NCI-H345 (cell line): Measurements from ENCODE around the gene TSSK1B.
"Not testable (repeated sequence)": the region's sequence is repeated elsewhere in the genome, so short reads cannot be mapped to it uniquely, and the experiment has no call there.

Source experiments
- DNase-seq: peaks from one replicate; lab custom pipeline; 2025; lab: John Stamatoyannopoulos, UW

TSSK1B gene

GRCh38 chr5:113434889-113435288, at the start of gene TSSK1B:
Gene TSSK1B (minus strand): TSS chr5:113434989. CDS start chr5:113434839, 150 bp downstream.
- DNase-seq = no peak

GRCh38 chr5:113480243-113480642, 45.5 kb upstream of the TSSK1B start:
- no peak for DNase-seq

DNA sequence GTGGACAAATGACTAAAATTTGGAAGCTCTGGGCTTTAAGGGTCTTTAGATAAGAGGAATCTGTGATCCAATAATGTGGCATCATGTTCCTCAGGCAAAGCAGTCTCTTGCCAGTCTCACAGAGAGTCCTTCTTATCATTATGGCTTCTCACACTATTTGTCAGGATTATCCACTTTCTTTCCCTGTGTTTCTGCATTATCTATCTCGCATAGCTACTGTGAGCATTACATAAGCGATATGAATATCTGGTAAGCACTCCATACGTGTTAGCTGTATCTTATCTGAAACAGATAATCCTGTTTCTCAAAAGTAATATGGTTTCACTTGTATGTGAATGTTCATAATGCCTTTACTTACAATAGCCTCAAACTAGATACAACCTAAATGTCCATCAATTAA, 43.9 kb upstream of the TSSK1B start:
- no peak for DNase-seq

DNA sequence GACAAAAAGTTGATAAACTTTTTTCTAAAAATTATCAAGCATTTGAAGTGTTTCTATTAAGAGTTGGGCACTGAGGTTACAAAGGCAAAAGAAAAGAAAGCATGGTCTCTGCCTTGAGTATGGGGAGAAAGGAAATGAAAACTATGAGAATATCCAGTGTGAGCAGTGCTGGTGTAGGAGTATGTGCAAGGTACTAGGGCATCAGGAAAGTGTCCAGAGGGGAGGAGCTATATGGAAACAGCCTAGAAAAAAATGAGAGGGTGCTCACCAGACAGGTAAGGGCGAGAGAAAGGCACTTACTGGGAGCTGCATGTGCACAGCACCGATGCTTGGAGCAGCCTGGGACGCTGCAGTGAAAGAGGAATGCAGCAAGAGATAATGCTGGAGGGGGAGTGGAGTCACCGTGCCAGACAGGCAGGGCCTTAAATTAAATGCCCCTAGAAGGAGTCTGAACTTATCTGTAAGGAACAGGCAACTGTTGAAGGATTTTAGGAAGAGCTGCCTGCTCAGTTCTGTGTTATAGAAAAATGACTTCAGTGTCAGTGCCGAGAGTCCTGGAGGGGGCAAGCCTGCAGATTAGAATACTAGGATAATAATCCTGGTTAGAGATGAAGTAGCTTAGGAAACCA, 39.4 kb upstream of the TSSK1B start:
- no peak for DNase-seq

- no peak for DNase-seq
Measured at GRCh38 chr5:113463032-113463431, 28.2 kb upstream of the TSSK1B start.

- DNase-seq = not testable (repeated sequence)
Measured at GRCh38 chr5:113457106-113457505, 22.3 kb upstream of the TSSK1B start.

DNA sequence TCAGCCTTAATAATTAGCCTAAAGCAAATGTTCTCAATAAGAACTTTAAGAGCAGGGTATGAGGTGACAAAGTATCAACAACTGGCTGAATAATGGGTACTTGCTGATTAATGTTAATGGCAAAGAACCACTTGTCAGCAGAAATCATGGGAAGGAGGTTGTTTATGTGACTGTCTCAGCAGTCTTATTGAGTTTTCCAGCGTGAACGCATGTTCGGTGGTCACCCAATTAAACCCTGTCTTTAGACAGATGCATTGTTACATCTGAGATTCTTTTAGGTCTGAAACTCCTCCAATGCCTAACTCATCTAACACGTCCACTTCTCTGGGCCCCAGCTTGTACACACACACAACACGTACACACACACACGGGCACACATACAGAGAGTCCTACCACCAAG, 18.2 kb upstream of the TSSK1B start:
- DNase-seq = no peak

DNA sequence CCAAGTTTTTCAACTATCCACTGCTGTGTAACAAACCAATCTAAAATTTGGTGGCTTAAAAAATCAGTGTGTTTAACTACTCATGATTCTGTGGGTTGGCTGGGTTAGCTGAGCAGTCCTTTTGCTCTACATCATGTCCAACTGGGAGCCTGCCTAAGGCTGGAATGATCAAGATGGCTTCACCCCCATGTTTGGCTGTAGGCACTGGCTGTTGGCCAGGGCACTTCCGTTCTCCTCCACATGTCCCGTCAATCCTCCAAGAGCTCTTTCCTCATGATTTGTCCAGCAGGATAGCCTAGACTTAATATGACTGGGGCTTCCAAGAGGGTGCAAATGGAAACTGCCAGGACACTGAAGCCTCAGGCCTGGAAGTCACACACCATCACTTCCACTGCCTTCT, 17.0 kb upstream of the TSSK1B start:
- DNase-seq = no peak

DNA sequence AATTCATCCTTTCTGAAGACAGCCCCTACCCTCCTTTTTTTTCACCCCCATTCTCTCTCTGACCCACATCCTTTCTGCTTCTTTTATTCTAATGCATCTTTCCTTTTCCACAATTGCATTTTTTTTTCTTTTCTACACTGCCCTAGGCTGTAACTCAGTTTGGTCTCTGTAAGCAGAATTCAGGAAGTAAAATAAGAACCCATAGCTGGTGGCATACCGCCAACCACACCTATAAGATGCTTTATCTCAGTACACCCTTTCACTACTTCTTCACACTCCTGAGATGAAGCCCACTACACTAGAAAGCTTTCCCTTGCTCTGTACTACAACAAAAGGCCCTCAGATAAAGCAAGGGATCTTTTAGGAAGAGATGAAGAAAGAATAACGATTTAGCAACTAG, 16.1 kb upstream of the TSSK1B start:
- DNase-seq = no peak

DNA sequence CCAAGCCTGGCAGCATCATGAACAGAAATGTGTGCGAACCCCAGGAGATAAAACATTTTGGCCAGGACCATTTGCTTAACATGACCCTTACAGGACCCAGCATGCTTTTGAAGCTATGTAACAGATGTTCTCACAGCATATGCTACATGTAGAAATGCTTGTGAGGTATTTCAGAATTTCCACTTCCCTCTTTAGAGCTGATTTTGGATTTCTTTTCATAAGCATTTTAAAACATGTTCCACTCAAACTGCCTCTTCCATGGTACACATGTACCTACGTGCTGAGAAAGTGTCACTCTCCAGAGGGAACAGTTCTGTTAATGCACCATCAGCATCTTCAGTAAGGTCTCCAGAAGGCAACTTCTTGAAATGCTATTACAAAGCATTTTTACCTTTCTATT, 15.7 kb upstream of the TSSK1B start:
- no peak for DNase-seq

- no peak for DNase-seq
Measured at GRCh38 chr5:113448252-113448651, 13.5 kb upstream of the TSSK1B start.

- no peak for DNase-seq
Measured at GRCh38 chr5:113447498-113448050, 12.8 kb upstream of the TSSK1B start.

DNA sequence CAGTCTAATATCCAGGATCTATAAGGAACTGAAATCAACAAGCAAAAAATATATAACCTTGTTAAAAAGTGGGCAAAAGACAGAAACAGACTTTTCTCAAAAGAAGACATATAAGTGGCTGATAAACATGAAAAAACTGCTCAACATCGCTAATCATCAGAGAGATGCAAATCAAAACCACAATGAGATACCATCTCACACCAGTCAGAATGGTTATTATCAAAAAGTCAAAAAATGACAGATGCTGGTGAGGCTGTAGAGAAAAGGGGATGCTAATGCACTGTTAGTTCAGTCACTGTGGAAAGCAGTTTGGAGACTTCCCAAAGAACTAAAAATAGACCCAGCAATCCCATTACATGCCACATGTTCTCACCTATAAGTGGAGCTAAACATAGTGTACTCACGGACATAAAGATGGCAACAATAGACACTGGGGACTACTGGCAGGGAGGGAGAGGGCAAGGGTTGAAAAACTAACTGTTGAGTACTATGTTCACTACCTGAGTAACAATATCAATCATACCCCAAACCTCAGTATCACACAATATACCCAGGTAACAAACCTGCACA, 11.7 kb upstream of the TSSK1B start:
- no peak for DNase-seq

DNA sequence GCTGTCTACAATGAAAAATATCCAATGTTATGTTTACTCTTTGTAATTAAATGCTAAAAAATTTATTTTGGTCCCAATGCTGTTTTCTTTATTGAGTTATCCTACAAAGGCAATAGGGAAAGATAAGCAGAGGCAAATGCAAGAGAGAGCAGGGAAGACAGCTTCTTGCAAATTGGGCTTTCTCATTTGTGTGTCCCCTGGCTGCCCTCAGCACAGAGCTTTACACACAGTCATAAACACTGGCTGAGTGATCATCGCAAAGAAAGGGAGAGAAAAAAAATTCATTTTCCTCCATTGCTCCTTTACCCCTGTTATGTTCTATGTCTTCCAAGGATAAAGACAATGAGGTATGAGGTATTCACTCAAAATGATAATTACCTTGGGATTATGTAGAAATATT, 2.3 kb upstream of the TSSK1B start:
- no peak for DNase-seq

DNA sequence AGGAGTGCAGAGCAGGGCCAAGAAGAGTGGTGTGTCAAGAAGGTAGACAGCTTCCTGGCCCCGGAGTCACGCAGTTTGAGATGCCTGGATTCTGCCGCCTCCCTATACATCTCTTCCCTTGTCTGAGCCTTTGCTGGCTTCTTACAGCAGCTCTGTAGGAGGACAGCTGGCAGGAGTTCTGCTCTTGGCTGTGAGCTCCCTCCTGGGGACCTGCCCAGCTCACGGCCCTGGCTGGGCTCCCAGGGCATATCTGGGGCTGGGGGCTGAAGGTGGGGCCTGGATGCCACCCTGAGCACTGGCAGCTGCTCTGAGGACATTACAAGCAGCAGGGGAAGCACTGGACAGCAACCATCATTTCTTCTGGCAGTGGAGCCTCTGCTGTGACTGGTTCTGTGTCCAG, 786 bp upstream of the TSSK1B start:
- DNase-seq = no peak

DNA sequence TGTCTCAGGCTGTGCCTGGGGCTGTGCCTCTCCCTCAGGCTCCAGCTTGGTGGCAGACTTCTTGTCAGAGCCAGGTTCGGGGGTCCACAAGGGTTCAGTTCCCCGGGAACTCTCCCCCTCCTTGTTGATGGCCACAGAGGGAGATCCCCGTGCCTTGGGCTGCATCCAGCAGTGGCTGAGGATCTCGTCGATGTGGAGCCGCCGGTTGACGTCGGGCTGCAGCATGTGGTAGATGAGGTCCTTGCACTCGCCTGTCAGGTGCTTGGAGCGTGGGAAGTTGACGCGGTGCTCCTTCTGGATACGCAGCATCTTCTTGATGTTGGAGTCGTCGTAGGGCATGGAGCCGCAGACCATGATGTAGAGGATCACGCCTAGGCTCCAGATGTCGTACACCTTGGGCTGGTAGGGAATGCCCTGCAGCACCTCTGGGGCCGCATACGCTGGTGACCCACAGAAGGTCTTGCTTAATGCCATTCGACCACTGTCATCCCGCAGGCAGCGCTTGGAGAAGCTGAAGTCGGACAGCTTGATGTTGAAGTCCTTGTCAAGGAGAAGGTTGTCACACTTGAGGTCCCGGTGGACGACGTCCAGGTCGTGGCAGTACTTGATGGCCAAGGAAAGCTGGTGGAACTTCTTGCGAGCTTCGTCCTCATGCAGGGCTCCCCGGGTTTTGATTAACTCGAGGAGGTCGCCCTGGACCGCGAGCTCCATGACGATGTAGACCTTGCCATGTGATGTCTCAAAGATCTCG, 752 bp downstream of the TSSK1B start:
- no peak for DNase-seq

DNA sequence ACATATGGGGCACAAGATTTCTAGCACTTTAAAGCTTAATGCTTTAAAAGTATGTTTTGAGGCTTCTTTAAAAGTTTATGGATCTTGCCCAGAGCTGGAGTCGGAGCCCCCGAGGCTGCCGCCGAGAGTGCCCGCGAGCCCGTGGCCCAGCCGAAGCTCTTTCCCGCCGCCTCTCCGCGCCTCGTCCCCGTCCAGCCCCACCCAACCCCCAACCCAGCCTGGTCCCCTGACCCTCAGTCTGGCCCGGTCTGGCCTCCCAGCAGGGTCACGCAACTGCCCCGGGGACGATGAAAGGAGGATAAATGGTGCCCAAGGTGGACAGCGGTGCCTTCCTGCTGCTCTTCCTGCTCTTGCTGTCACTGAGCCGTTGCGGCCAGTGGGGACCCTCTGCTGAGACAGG, 1.7 kb downstream of the TSSK1B start:
- no peak for DNase-seq

GRCh38 chr5:113427871-113428574, 6.8 kb downstream of the TSSK1B start:
- no peak for DNase-seq

- DNase-seq = no peak
Measured at GRCh38 chr5:113425909-113426308, 8.9 kb downstream of the TSSK1B start.

GRCh38 chr5:113421693-113422092, 13.1 kb downstream of the TSSK1B start:
- no peak for DNase-seq

GRCh38 chr5:113405530-113405929, 29.3 kb downstream of the TSSK1B start:
- no peak for DNase-seq

- no peak for DNase-seq
Measured at GRCh38 chr5:113404269-113404668, 30.5 kb downstream of the TSSK1B start.

DNA sequence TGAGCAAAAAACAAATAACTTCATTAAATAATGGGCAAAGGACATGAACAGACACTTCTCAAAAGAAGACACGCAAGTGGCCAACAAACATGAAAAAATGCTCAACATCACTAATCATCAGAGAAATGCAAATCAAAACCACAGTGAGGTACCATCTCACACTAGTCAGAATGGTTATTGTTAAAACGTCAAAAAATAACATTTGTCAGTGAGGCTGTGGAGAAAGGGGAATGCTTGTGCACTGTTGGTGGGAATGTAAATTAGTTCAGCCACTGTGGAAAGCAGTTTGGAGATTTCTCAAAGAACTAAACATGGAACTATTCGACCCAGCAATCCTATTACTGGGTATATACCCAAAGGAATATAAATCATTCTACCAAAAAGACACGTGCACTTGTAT, 36.8 kb downstream of the TSSK1B start:
- DNase-seq = not testable (repeated sequence)
